LNCaP clone FGC (cell line): ENCODE results near the gene SVIL.

Experiments used
- DNase-seq: peaks from one replicate; pipeline ENCODE4 v3.0.0-alpha.2; 2011; ENCODE audit warnings: low read depth
- H3K4me3 ChIP-seq: 2 replicates; pipeline ENCODE4 v1.5.1; 2011; ENCODE audit warnings: mild to moderate bottlenecking, low read depth, low read length, control low read depth
- TF ChIP-seq, protein P1 (sequence below): IDR thresholded peaks from 2 replicates; pipeline ENCODE4 v1.5.1; 2012; ENCODE audit warnings: mild to moderate bottlenecking; ENCODE audit not compliant: control insufficient read depth, insufficient read depth; ENCODE audit errors: extremely low read depth

The SVIL gene

DNA sequence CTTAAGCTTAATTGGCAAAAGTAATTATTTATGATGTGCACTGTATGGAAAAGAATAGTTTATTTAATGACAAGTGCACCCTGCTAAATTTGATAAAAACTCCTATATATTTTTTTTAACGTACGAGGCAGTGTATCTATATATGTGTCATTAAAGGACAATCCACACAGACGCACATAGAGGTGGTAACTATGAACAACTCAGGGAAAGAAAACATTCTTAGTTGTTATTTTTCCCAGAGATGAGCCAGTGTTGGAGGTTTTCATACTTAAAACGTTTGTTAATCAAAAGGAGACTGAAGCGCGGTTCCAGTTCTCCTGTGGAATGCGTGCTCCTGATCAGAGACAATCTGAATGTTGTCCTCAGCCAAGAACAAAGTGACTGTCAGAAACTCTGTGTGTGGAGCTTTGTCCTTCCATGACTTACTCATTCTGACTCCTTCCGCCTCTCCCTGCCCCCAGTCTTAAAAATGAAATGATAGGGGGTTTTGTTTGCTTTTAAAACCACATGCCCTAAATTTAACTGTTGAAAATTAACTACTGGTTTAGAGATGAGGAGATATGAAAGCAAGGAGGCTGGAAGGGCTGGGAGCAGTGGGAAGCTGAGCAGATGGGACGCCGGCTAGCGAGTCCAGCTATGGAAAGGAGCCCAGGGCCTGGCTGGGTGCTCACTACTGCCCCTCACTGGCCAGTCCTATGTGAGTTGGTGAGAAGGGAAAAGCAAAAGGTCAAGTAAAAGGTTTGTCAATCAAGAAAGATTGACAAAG is 99.6 kb downstream of the SVIL start:
- TF ChIP-seq, protein P1, sequence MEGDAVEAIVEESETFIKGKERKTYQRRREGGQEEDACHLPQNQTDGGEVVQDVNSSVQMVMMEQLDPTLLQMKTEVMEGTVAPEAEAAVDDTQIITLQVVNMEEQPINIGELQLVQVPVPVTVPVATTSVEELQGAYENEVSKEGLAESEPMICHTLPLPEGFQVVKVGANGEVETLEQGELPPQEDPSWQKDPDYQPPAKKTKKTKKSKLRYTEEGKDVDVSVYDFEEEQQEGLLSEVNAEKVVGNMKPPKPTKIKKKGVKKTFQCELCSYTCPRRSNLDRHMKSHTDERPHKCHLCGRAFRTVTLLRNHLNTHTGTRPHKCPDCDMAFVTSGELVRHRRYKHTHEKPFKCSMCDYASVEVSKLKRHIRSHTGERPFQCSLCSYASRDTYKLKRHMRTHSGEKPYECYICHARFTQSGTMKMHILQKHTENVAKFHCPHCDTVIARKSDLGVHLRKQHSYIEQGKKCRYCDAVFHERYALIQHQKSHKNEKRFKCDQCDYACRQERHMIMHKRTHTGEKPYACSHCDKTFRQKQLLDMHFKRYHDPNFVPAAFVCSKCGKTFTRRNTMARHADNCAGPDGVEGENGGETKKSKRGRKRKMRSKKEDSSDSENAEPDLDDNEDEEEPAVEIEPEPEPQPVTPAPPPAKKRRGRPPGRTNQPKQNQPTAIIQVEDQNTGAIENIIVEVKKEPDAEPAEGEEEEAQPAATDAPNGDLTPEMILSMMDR: peak; percentile 60
- no peak for DNase-seq
- H3K4me3 ChIP-seq: no peak overlapping the region

DNA sequence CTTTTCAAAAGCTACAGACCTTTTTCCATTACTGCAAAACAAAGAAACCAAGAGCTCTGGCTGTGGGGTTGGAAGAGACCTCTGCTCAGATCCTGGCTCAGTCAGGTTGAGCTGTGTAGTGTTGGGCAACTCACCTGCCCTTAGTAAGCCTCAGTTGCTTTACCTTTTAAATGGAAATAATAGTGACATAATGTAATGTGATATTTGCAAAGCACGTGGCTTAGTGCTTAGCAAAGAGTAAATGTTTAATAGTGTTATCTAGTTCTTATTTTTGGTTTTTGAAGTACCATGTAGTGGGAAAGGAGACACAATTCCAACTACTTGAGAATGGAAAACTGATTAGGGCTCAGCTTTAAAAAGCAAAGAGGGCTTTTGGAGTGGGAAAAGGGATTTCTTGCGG is 100.2 kb downstream of the SVIL start:
- no peak overlapping the region for H3K4me3 ChIP-seq
- TF ChIP-seq, protein P1: no peak
- DNase-seq: no peak

DNA sequence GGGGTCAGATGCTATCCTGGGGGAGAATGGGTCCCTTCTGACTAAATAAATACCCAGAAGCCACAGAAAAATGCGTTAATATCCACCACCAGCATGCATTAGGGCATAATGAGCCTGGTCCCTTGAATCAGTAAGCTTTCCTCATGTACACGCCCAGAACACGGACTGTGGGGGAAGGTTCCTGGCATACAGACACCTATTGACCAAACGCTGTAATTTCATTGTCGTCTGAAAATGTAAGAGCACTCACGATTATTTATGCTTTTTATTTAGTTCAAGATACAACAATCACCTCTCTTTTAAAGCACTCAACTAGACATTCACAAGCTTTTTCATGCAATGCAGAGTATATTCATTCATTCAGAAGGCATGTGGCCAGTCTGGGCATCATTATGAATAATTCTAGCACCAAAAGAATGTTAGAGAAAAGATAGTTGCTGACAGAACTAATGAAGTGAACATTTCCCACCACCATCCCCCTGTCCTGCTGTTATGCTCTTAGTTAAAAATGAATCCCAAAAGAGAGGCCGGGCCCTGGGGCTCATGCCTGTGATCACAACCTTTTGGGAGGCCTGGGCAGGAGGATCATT is 101.0 kb downstream of the SVIL start:
- H3K4me3 ChIP-seq: no peak overlapping the region
- no peak for DNase-seq
- TF ChIP-seq, protein P1: no peak

DNA sequence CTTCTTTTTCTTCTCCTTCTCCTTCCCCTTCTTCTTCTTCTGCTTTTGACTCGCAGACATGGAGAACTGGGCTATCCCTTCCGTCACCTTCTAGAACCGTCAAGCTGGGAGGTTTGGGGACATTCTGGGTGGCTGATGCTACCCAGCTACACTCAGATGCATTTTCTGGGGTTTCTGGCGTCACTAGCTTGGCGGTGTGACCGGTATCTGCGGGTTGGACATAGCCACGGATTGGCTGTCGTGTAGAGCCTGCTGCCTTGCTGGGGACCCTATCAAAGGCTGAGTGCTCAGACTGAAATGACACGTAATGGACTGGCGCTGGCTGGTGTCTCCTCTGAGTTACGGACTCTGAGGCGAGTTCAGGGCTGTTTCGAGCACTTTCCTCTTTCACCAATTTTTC is 101.7 kb downstream of the SVIL start:
- no peak overlapping the region for H3K4me3 ChIP-seq
- TF ChIP-seq, protein P1: no peak
- DNase-seq: no peak

DNA sequence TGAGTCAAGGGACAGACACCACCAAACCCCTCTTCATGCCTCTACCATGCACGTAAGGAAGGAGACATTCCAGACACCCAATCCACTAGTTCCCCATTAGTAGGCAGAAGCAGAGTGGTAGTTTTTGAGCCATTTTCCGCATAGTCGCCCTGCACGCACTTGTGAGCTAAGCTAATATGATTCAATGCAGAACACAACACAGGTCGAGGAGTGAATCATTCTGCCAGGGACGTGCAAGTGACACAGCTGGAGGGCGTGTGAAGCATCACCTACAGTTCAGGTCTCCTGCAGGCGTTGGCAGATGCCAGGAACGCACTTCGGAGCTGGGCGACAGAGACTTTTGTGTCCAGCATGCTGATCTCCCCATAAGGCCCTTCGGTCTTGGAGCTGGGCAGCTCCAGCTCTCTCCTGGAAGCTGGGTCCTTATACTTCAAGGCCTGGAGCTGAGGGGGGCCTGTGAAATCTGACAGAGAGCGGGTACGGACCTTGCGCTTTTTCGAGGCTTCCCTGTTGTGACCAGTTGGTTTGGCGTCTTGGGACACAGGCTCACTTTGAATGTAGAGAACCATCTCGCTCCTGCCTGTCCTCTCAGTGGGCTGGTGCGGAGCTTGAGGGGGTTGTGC is 102.4 kb downstream of the SVIL start:
- TF ChIP-seq, protein P1: no peak
- no peak overlapping the region for H3K4me3 ChIP-seq
- DNase-seq: no peak

DNA sequence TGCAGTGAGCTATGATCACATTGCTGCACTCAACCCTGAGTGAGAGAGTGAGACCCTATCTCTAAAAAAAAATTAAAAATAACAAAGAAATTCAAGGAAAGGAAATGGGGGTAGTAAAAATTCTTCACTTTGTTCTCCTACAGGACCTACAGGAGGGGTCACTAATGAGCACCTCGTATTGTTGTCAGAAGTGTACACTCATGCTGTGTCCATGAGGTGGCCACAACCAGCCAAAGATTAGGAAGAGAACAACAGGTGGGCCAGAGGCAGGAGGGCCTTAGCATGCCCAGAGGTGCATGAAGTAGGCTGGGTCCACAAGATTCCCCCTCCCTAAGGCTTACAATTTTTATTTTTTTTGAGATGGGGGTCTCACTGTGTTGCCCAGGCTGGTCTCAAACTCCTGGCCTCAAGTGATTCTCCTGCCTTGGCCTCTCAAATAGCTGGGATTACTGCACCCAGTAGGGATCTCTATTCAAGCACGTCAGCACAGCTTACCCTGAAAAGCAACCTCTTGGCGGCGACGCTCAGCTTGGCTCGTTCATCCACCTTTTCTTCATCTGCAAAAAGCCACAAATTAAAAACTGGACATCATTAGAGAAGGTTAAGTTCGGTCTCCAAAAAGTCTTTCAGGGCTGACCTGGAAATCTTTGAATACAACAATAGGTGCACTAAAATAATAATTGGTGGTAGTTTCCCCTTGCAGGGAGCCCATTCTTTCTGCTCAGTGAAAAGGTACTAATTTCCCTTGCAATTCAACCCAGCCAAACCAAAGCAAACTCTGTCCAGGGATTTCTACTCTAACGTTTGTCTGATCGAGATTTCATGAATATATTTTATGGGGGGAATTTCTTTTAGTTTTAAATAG is 104.4 kb downstream of the SVIL start:
- no peak for DNase-seq
- TF ChIP-seq, protein P1: no peak
- no peak overlapping the region for H3K4me3 ChIP-seq
